Upper lobe of left lung (tissue), 6 donors: Measurements from ENCODE around the gene CCHCR1. TPM values are rescaled to one million over a fixed set of nuclear protein-coding genes. Genes with fewer than 3 reads are reported as not detected.
"Not testable (repeated sequence)": the region's sequence is repeated elsewhere in the genome, so short reads cannot be mapped to it uniquely, and the experiment has no call there.

Experiments used
- ATAC-seq, 2 donors: fragments of 200-7000 bp; cut with Tn5 transposase; one replicate each; pipeline ENCODE4 v1.9.1; 2022; ENCODE audit warnings: mild to moderate bottlenecking in 2 of 2, moderate library complexity in 2 of 2; ENCODE audit not compliant: low FRiP score in 2 of 2
- DNase-seq, 2 donors: peaks; one replicate each; pipeline ENCODE4 v3.0.0-alpha.2; 2019 to 2020
- H3K27ac ChIP-seq, 4 donors: fragments of 200-600 bp; sonication (generic); one replicate each; pipeline ENCODE4 v1.5.1; 2016 to 2019
- H3K27me3 ChIP-seq, 4 donors: fragments of 200-600 bp; sonication (generic); one replicate each; pipeline ENCODE4 v1.5.1; 2017 to 2019
- H3K36me3 ChIP-seq, 4 donors: fragments of 200-600 bp; sonication (generic); one replicate each; pipeline ENCODE4 v1.5.1; 2016 to 2019
- H3K4me1 ChIP-seq, 4 donors: fragments of 200-600 bp; sonication (generic); one replicate each; pipeline ENCODE4 v1.5.1; 2018 to 2019
- H3K4me3 ChIP-seq, 4 donors: fragments of 200-600 bp; sonication (generic); one replicate each; pipeline ENCODE4 v1.5.1; 2017 to 2019; ENCODE audit warnings: mild to moderate bottlenecking in 2 of 4, moderate library complexity in 1 of 4
- H3K9me3 ChIP-seq, 4 donors: fragments of 200-600 bp; sonication (generic); one replicate each; pipeline ENCODE4 v1.5.1; 2018 to 2019
- EP300 ChIP-seq, 4 donors: sonication (generic); formaldehyde crosslinking; IDR thresholded peaks; one replicate each; pipeline ENCODE4 v1.5.1; 2017; ENCODE audit warnings: antibody characterized with exemption in 4 of 4, control low read depth in 2 of 4
- POLR2A ChIP-seq, 4 donors: fragments of 450-650 bp; IDR thresholded peaks; one replicate each; pipeline ENCODE4 v1.5.1; 2016 to 2017; ENCODE audit warnings: antibody characterized with exemption in 4 of 4, mild to moderate bottlenecking in 2 of 4
- POLR2AphosphoS5 ChIP-seq, 2 donors: sonication (generic); formaldehyde crosslinking; IDR thresholded peaks; one replicate each; pipeline ENCODE4 v1.5.1; 2017; ENCODE audit warnings: antibody characterized with exemption in 2 of 2
- WGBS, 2 donors: methylation state at CpG; one replicate each; pipeline ENCODE4 v1.1.5; 2017 to 2018; 5-methylcytosine and 5-hydroxymethylcytosine counted together
- total RNA-seq, 6 donors: library from RNA; depleted of rRNA in 4 of 6; stranded (reverse); fragments of >200 nt in 4 of 6; gene quantifications; one replicate each; pipeline versions ENCODE4 v1.1.0 to v1.2.1, GENCODE V29; 2016 to 2021
- TF ChIP-seq, protein P1 (sequence below), 6 experiments: fragments of 450-650 bp in 4 of 6; fragments of 200-600 bp in 2 of 6; sonication (generic) in 2 of 6; IDR thresholded peaks; one replicate each; pipeline ENCODE4 v1.5.1; 2016 to 2019; ENCODE audit warnings: antibody characterized with exemption in 6 of 6
- donor health status: DM: no; HTN: no; CAD: no; lungs with moderate emphysema.
- donor health status: DM: no; HTN: yes; CAD: no; lungs with severe emphysema.

The CCHCR1 gene
- total RNA-seq, 6 donors from 2014 or later = 5.5 to 83.8 (median 19.5) TPM

DNA sequence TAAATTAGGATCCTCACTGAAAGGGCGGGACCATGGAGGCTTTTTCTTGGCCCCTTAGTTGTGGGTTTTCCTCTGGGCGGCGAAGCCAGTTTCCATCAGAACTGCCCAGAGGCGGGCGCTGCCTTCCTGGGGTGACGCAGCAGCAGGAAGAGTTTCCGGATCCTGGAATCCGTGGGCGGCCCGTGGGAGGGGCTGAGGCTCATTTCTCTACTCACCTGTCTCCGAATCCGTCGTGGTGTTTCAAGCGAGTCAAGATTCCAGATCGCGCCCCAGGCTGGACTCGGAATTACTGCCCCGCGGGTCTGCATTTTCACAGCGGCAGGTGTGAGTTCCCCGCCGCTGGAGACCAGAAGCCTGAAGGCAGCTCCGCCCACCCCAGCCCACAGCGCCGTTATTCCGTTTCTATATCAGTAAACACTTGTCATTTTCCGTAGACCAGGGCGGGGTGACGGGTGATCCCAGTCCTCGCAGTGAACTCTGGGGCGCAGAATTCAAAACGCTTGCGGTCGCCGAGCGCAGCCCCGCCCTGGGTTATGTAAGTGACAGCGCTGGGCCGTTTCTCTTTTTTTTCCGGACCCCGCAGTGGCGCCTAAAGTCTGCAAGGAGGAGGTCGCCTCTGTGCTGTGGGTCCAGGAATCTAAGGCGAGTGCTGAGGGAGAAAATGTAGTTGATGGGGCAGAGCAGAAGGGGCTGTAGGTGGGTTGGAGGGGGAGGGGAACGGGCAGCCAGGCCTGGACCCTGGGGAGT, 40.1 kb upstream of the CCHCR1 start:
- Histone ChIP-seq H3K27me3 (no peaks in the 10 kb centered on the region), H3K9me3 (no peaks in the 10 kb centered on the region), H3K4me1 (peaks cover 23 to 45% (median 33%) of the 10 kb centered on the region in 4 donors), H3K36me3 (peaks cover 0 to 5% (median 0%) of the 10 kb centered on the region in 4 donors), H3K4me3 (peak overlapping the region; percentile 60 to 75 (median 70)), H3K27ac (peak overlapping the region; percentile 96 to 98 (median 98))
- TF ChIP-seq EP300 (IDR thresholded peaks at IDR 0.05) = peak in 2 of 4 donors; percentile 26 to 62
- peak; percentile 61 to 73 for TF ChIP-seq POLR2AphosphoS5 (IDR thresholded peaks at IDR 0.05)
- TF ChIP-seq, protein P1, sequence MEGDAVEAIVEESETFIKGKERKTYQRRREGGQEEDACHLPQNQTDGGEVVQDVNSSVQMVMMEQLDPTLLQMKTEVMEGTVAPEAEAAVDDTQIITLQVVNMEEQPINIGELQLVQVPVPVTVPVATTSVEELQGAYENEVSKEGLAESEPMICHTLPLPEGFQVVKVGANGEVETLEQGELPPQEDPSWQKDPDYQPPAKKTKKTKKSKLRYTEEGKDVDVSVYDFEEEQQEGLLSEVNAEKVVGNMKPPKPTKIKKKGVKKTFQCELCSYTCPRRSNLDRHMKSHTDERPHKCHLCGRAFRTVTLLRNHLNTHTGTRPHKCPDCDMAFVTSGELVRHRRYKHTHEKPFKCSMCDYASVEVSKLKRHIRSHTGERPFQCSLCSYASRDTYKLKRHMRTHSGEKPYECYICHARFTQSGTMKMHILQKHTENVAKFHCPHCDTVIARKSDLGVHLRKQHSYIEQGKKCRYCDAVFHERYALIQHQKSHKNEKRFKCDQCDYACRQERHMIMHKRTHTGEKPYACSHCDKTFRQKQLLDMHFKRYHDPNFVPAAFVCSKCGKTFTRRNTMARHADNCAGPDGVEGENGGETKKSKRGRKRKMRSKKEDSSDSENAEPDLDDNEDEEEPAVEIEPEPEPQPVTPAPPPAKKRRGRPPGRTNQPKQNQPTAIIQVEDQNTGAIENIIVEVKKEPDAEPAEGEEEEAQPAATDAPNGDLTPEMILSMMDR (IDR thresholded peaks at IDR 0.05) = peak in 3 of 6 experiments; percentile 4 to 8 (median 5)
- TF ChIP-seq POLR2A (IDR thresholded peaks at IDR 0.05) = peak in 3 of 4 donors; percentile 58 to 84 (median 75)
- WGBS, 2 donors = 0 to 1% methylated on average over 3 to 45 of the region's 45 CpGs
- peak; percentile 94 to 97 for DNase-seq
- peak; percentile 95 for ATAC-seq

DNA sequence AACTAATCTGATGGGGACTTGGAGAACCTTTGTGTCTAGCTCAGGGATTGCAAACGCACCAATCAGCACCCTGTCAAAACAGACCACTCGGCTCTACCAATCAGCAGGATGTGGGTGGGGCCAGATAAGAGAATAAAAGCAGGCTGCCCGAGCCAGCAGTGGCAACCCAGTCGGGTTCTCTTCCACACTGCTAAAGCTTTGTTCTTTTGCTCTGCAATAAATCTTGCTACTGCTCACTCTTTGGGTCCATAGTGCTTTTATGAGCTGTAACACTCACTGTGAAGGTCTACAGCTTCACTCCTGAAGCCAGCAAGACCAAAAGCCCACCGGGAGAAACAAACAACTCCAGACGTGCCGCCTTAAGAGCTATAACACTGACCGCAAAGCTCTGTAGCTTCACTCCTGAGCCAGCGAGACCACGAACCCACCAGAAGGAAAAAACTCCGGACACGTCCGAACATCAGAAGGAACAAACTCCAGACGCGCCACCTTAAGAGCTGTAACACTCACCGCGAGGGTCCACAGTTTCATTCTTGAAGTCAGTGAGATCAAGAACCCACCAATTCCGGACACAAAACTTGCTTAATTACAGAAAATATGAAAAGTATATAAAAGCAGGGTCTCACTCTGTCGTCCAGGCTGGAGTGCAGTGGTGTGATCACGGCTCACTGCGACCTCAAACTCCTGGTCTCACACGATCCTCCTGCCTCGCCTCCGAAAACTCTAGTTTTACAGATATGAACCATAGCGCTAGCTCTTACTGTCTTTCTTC, 38.8 kb upstream of the CCHCR1 start:
- ATAC-seq, DNase-seq, H3K27me3 ChIP-seq, H3K36me3 ChIP-seq, H3K9me3 ChIP-seq: not testable (repeated sequence)
- H3K27ac ChIP-seq = peak overlapping the region; percentile 96 to 98 (median 98)
- 70 to 75% methylated on average over 24 to 25 of the region's 25 CpGs for WGBS, 2 donors
- peaks cover 16 to 35% (median 26%) of the 10 kb centered on the region in 4 donors for H3K4me1 ChIP-seq
- H3K4me3 ChIP-seq = peak overlapping the region in 3 of 4 donors; percentile 60 to 70 (median 69)

DNA sequence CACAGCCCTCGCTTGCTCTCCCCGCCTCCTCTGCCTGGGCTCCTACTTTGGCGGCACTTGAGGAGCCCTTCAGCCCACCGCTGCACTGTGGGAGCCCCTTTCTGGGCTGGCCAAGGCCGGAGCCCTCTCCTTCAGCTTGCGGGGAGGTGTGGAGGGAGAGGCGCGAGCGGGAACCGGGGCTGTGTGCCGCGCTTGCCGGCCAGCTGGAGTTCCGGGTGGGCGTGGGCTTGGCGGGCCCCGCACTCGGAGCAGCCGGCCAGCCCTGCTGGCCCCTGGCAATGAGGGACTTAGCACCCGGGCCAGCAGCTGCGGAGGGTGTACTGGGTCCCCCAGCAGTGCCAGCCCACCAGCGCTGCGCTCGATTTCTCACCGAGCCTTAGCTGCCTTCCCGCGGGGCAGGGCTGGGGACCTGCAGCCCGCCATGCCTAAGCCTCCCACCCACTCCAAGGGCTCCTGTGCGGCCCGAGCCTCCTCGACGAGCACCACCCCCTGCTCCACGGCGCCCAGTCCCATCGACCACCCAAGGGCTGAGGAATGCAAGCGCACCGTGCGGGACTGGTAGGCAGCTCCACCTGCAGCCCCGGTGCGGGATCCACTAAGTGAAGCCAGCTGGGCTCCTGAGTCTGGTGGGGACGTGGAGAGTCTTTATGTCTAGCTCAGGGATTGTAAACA, 37.8 kb upstream of the CCHCR1 start:
- peak in 1 of 2 donors; percentile 84 for DNase-seq
- Histone ChIP-seq H3K4me1 (peaks cover 16 to 35% (median 26%) of the 10 kb centered on the region in 4 donors), H3K27ac (peak overlapping the region in 3 of 4 donors; percentile 17 to 48 (median 47))
- not testable (repeated sequence) for H3K36me3 ChIP-seq, H3K27me3 ChIP-seq, H3K4me3 ChIP-seq, H3K9me3 ChIP-seq, ATAC-seq
- WGBS, 2 donors = 87 to 94% methylated on average over 13 to 22 of the region's 41 CpGs

DNA sequence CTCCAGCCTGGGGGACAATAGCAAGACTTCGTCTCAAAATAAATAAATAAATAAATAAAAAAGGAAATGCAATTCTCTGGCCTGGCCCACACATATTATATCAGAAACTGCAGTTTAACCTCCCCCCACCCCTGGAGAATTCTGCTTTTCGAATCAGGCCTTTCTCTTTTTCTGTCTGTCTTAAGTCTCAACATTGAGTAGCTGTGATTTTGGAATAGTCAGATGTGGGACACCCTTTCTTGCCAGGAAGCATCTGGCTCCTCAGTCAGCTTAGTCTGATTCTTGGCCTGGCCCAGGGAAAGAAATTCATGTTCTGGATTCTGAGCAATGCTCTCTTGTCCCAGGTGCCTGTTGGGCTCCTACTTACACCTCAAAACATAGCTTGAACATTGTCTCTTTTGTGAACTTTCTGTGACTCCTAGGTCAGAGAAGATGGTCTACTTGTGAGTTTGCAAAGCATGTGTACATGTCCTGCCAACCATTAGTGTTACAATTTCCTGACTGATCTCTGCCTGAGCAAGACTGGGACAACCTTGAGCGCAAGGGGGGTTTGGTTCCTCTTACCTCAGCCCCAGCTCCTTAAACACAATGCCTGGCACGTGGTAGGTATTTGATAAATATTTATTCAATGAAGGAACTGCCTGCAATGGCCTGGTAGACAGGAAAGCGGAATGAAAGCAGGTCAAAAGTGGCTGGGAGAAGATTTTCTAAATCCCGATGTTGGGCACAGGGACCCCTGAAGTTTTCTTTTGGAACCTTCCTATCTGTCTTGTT, 36.6 kb upstream of the CCHCR1 start:
- 40 to 46% methylated on average over 6 of the region's 6 CpGs for WGBS, 2 donors
- TF ChIP-seq, protein P1 (IDR thresholded peaks at IDR 0.05) = no peak
- no peak for TF ChIP-seq POLR2A (IDR thresholded peaks at IDR 0.05)
- TF ChIP-seq POLR2AphosphoS5 (IDR thresholded peaks at IDR 0.05) = no peak
- no peak for TF ChIP-seq EP300 (IDR thresholded peaks at IDR 0.05)
- H3K27ac ChIP-seq = peak overlapping the region; percentile 12 to 71 (median 48)
- no peak for DNase-seq
- ATAC-seq = no peak
- H3K4me1 ChIP-seq = peaks cover 13 to 30% (median 20%) of the 10 kb centered on the region in 4 donors
- no peaks in the 10 kb centered on the region for H3K36me3 ChIP-seq
- no peak overlapping the region for H3K4me3 ChIP-seq
- no peaks in the 10 kb centered on the region for H3K9me3 ChIP-seq
- no peaks in the 10 kb centered on the region for H3K27me3 ChIP-seq

DNA sequence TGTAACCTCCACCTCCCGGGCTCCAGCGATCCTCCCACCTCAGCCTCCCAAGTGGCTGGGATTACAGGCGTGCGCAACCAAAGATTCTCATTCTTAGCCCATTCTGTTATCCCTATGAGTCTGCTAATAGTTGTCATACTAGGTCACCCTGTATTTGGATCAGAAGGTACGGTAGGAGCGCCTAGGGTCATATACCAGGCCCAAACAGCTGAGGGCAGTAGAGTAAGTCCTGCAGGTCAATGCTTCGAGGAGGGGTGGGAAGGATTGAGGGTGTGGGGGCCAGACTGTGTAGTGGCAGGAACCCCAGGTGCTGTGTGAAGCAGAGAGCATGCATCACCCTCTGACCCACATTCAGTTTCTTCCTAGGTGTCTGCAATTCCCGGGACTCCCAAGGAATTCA, 35.6 kb upstream of the CCHCR1 start:
- TF ChIP-seq EP300 (IDR thresholded peaks at IDR 0.05) (no peak), POLR2AphosphoS5 (IDR thresholded peaks at IDR 0.05) (no peak), POLR2A (IDR thresholded peaks at IDR 0.05) (no peak)
- TF ChIP-seq, protein P1 (IDR thresholded peaks at IDR 0.05) = no peak
- H3K36me3 ChIP-seq = no peaks in the 10 kb centered on the region
- H3K9me3 ChIP-seq = no peaks in the 10 kb centered on the region
- no peak for ATAC-seq
- H3K27me3 ChIP-seq = no peaks in the 10 kb centered on the region
- H3K27ac ChIP-seq = peak overlapping the region in 1 of 4 donors; percentile 47
- DNase-seq = no peak
- WGBS, 2 donors = 80 to 81% methylated on average over 7 to 8 of the region's 8 CpGs
- H3K4me1 ChIP-seq = peaks cover 5 to 22% (median 14%) of the 10 kb centered on the region in 4 donors
- H3K4me3 ChIP-seq = no peak overlapping the region
